Head of caudate nucleus (tissue), 42 donors: ENCODE measurements around the gene TROAP.

Experiments
- DNase-seq, 42 donors: peaks; one replicate each; pipeline versions ENCODE4 v3.0.0 to v3.0.0-alpha.2; 2020 to 2021; ENCODE audit warnings: mixed read lengths in 7 of 42
- intact Hi-C: fragments of 100-400 bp; cut with DNase I; formaldehyde crosslinking; loops from one replicate; pipeline ENCODE4 v1.15.0; 2022

TROAP gene

DNA sequence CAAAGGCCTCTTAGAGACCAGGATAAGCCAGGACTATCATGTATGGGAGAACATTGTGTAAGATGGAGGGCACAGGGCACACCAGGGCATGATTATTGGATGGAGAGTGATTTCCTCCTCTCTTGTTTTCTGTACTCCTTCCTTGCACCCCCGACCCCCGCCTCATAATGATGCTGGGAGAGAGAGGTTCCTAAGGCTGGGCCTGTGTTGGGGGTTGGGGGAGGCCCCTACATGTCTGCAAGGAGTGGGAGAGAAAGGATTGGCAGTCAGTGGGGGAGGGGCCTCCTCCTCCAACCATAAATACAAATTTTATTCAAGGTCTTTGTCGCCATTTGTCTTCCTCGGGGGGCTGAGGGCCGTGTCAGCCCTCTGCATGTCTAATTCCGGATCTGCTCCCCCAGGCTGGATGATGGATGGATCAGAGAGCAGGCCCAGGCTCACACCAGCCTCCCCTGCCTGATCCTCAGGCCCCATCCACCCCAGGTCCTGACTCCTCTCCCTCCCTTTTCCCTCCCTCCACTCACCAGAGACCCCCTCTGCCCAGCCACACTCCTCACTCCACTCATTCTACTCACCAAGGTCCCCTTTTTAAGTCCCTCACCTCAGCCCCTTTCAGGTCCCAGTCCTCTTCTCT, 15.9 kb downstream of the TROAP start:
- DNase-seq: peak in 1 of 42 donors; percentile 34
- intact Hi-C loops: no loop called here

DNA sequence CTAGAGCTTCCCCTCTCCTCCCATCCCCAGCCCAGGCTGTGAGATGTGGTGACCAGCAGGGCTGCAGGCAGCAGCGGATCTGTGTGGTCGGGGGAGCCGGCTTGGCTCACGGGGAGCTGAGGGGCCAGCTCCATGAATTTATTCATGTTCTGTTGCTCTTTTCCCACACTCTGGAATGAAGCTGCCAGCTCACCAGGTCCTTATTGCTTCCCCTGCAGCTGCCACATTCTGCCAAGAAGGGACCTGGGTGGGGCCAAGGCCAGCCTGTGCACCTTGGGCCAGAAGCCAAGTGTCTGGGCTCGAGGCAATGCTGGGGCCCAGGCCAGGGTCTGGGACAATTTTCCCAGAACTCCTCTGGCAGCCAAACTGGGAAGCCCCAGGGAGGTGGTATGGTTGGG, 16.4 kb downstream of the TROAP start:
- intact Hi-C loops: no loop called here
- peak in 1 of 42 donors; percentile 39 for DNase-seq

- peak in 3 of 42 donors; percentile 23 to 38 (median 32) for DNase-seq
Measured at GRCh38 chr12:49340095-49340870, 17.2 kb downstream of the TROAP start.

DNA sequence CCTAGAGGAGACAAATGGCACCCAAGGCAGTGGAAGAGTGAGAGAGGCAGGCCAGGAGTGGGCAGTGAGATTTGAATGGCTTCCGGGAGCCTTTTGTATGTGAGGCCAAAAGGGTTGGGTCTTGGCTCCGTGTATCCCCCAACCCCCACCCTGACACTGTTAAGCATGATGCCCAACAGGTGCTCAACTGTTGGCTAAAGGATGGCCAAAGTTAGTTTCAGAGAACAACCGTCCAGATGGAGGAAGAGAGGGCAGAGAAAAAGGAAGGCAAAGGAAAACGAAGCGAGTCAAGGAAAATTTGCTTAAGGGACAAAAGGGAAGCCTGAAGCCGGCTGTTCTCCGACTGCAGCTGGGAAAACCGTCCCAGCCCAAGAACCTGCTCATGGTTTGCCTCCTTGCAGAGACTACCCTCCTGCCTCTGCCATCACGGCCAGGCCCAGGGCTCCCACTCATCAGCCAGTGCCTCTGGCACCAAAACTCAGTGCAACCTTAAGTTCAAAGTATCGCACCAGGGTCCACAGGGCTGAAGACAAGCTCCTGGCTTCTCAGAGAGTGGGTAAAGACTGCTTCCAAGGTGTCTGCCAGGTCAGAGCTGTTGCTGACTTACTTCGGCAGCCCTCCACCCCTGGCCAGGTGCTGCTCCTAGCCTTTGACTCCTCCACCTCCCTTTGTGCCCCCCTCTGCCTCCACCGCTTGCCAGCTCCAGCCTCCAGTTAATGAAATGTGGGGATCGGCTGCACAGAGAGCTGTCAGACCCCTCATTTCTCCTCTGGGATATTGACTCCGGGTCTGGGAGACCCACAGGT, 18.1 kb downstream of the TROAP start:
- peak in 1 of 42 donors; percentile 41 for DNase-seq
- intact Hi-C loops: no loop called here

More at GRCh38 chr12:49340095-49340870, 17.2 kb downstream of the TROAP start:
- intact Hi-C loops: no loop called here

DNA sequence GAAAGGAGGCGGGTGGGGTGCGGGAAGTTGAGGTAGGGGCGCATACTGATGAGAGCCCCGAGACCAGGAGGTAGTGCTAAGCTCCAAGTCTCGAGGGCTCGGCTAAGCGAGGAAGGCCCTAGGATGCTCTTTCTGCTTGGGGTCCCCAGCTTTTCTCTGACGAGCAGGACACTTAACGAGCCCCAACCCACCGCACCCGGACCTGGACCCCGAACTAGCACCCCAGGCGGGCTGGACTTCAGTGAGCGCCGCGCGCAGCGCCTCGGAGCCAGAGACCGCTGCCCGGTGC, 18.7 kb downstream of the TROAP start:
- intact Hi-C loops: no loop called here
- peak in 2 of 42 donors; percentile 37 to 47 for DNase-seq

GRCh38 chr12:49342066-49342913, 19.2 kb downstream of the TROAP start:
- intact Hi-C loops: no loop called here

DNA sequence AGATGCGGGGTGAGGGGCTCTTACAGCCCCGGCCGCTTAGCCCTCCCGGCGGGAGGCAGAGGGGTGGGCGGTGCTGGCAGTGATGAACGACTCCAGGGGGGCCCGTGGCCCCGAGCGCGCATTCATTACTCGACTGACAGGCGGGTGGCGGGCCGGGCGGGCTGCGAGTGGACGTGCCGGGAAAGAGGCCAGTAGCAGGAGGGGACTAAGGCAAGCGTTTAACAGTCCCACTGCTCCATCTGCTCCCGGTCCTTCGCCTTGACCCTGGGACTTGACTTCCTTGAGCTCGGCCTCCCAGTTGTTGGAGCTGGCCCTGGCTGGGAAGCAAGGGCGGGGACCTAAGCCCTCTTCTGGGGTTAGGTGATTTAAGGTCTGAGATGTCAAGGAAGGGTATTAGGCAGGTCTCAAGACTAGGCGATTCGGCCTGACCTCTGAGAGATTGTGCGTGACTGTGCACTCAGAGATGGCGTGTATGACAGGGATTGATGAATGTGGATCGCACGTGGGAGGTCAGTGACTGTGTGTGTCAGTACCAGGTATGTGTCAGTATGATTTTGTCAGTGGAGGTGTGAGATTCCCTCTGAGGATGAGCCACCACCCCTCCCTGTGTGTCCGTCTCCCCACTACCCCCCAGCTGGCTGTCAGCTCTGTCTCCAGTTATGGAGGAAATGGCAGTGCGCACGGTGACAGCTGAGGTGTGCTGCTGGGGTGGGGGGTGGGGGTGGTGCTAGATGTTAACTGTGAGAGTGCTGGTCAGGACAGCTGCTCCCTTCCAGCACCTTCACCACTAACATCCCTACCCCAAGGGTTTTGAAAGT, 20.1 kb downstream of the TROAP start:
- intact Hi-C loops: no loop called here
- DNase-seq: peak in 15 of 42 donors; percentile 7 to 61 (median 37)

More at GRCh38 chr12:49342066-49342913, 19.2 kb downstream of the TROAP start:
- peak; percentile 53 to 90 (median 78) for DNase-seq

DNA sequence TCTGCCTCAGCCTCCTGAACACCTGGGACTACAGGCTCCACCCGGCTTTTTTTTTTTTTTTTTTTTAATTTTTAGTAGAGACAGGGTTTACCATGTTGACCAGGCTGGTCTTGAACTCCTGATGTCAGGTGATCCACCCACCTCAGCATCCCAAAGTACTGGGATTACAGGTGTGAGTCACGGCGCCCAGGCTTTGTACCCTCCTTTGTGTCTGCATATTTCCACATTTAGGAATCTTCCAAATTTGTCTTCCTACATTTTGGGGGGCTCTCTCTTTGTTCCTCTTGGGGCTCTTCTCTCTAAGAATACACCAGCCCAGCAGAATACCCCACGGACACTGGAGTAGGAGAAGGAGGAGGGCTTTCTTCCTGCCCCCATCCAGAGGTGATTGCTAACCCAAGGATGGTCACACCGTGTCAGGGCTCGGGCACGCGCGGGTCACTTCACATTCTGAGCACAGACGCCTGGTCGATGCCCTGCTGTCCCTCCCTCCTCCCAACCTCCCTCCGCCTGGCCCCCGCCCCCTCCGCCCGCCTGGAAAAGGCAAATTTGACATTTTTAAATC, 21.5 kb downstream of the TROAP start:
- intact Hi-C loops: no loop called here
- peak in 6 of 42 donors; percentile 3 to 32 (median 18) for DNase-seq

DNA sequence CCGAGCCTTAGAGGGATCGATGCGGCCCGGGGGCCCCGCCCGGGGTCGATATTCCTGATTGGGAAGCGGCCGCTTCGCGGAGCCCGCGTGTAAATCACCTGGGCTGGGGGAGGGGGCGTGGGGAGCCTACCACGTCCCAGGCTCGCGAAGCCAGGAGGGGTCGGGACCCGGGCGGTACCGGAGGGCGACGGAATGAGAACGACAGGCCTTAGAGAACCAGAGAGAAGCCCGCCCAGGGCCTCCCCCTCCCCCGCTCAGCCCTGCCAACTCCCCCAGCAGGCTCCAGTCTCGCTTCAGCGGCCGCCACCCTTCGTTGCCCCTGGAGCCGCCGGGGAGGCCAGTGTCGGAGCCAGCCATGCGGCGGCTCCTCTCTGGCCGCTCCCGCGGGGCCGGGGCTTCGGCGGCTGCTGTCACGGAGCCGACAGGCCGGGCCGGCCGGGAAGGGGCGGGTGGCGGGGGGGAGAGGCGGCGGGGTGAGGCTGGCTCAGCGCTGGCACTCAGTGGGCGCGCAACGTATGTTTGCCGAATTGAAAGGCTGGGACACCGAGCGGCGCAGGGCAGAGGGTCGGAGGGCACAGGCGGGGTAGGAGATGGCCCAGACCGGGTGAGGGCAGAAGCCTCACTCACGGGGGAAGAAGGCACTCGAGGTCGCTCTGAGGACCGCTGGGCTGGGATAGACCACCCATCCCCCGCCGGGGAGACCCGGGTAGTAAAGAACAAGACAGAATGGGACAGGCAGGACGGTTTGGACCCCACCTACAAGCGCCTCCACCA, 22.2 kb downstream of the TROAP start:
- intact Hi-C loops: no loop called here
- DNase-seq: peak in 15 of 42 donors; percentile 8 to 64 (median 40)

DNA sequence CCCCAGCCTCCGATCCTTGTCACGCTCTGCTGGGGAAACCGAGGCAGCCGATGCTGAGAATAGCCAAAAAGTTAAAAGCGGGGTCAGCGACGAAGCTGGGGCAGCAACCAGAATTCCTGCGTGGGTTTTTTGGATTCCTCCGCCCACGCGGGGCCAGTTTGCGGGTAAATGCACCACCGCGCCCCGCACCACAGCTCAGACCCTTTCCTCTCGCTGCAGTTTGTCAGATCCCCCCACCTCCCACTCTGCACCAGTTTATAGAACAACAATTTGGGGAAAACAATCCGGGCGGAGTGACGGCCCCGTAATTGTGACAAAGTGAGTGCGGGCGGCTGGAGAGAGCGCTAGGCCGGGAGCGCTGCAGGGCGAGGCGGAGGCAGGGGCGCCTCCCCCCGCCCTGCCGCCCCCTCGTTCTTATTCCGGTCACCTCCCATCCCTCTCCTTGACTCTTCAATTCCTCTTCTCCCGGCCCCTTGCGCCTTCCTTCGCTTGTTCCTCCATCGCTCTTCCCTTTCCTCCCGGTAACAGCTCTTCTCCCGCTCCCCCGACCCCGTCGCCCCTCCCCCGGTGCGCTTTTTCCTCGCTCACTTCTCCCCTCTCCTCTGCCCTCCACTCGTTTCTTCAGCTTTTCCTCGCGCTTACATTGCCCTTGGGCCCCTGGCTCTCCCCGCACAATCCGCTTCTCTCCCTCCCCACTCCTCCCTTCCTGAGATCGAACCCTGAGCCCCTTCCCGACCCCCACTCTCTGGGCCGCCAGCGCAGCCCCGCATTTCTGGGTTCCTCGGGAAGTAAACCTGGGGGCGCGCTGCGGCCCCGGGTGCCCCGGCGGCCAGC, 23.0 kb downstream of the TROAP start:
- DNase-seq: peak in 8 of 42 donors; percentile 3 to 42 (median 14)
- intact Hi-C loops: no loop called here

DNA sequence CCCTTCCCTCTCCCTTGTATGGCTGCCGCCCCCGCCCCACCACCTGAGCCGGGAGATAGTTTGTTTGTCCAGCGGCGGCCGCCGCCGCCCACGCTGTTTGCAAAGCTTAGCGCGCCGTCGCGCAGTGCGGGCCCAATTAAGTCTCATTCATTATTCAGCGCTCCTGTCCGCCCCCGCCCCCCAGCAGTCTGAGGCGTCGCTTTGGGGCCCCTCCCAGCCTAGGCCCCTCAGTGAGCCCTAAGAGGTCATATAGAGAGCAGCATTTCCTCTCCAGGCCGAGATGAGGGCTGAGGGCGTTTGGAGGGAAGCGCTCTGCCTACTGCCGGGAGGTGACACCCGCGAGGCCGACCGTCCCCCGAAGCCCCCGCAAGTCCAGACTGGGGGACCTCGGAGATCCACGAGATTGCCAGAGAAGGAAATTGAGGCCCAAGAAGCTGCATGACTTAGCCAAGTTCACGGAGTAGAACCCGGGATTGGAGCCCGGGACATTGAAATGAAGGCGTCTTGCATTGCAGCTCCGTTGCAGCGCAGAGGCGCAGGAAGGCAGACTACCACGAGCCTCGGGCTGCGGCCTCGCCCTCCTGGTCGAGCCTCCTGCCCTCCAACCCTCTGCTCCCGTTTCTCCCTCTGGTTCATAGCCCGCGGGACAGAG, 23.7 kb downstream of the TROAP start, which contains the start of gene DNAJC22:
TSS of gene DNAJC22 (plus strand) at position 230 of the 652 bp plus-strand sequence. CDS start 1,985 bp downstream, outside the sequence.
- peak in 6 of 42 donors; percentile 12 to 47 (median 21) for DNase-seq
- intact Hi-C loops: no loop called here

GRCh38 chr12:49347311-49348193, 24.5 kb downstream of the TROAP start:
- intact Hi-C loops: no loop called here
- DNase-seq: peak; percentile 82 to 96 (median 93)

DNA sequence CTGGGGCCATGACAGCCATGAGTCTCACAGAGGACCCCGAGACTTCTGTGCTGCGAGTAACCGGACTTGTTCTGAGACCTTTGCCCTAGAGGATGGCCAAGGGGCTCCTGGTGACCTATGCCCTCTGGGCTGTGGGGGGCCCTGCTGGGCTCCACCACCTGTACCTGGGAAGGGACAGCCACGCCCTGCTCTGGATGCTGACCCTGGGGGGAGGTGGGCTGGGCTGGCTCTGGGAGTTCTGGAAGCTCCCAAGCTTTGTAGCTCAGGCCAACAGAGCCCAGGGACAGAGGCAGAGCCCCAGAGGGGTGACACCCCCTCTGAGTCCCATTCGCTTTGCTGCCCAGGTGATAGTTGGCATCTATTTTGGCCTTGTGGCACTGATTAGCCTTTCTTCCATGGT, 25.7 kb downstream of the TROAP start:
- intact Hi-C loops: no loop called here
- DNase-seq: peak in 2 of 42 donors; percentile 18 to 23

DNA sequence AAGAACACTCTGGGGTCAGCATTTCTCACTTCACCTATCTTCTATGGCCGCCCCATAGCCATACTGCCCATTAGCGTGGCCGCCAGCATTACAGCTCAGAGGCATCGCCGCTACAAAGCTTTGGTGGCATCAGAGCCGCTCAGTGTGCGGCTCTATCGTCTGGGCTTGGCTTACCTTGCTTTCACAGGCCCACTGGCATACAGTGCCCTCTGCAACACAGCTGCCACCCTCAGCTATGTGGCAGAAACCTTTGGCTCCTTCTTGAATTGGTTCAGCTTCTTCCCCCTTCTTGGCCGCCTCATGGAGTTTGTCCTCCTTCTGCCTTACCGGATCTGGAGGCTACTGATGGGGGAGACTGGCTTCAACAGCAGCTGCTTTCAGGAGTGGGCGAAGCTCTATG, 26.2 kb downstream of the TROAP start:
- peak in 2 of 42 donors; percentile 19 to 26 for DNase-seq
- intact Hi-C loops: no loop called here
